ENCODE results near the gene LLGL2. TPM values are rescaled to one million over a fixed set of nuclear protein-coding genes. Genes with fewer than 3 reads are reported as not detected.

The LLGL2 gene
- total RNA-seq, 4 donors from 2014 or later, result 35.6 to 73.5 (median 53.8) TPM

- peak overlapping the region in 1 of 3 donors; percentile 36 for H3K27ac ChIP-seq
- intact Hi-C loops (cut with DNase I), result no loop called here
- 86 to 87% methylated on average over 13 to 14 of the region's 14 CpGs for WGBS, 2 donors
- H3K27me3 ChIP-seq, result no peaks in the 10 kb centered on the region
- TF ChIP-seq CTCF (IDR thresholded peaks at IDR 0.05), result no peak
- TF ChIP-seq POLR2A (IDR thresholded peaks at IDR 0.05), result no peak
- DNase-seq, result no peak
- H3K4me1 ChIP-seq, result peaks cover 27 to 31% of the 10 kb centered on the region in 2 donors
- no peaks in the 10 kb centered on the region for H3K9me3 ChIP-seq
- no peaks in the 10 kb centered on the region for H3K36me3 ChIP-seq
- no peak overlapping the region for H3K4me3 ChIP-seq (replicated peaks in 1 of 3)
Measured at GRCh38 chr17:75552425-75553294, 27.2 kb downstream of the LLGL2 start.

- H3K36me3 ChIP-seq, result no peaks in the 10 kb centered on the region
- no peak for DNase-seq
- H3K27me3 ChIP-seq, result no peaks in the 10 kb centered on the region
- TF ChIP-seq POLR2A (IDR thresholded peaks at IDR 0.05), result no peak
- TF ChIP-seq CTCF (IDR thresholded peaks at IDR 0.05), result no peak
- 78 to 83% methylated on average over 8 of the region's 8 CpGs for WGBS, 2 donors
- no peak overlapping the region for H3K27ac ChIP-seq
- H3K4me1 ChIP-seq, result peaks cover 32 to 38% of the 10 kb centered on the region in 2 donors
- H3K4me3 ChIP-seq (replicated peaks in 1 of 3), result no peak overlapping the region
- no peaks in the 10 kb centered on the region for H3K9me3 ChIP-seq
- intact Hi-C loops (cut with DNase I), result no loop called here
Measured at GRCh38 chr17:75553295-75554110, 28.0 kb downstream of the LLGL2 start.

GRCh38 chr17:75555679-75556153 lies 30.2 kb downstream of the LLGL2 start:
- no peak overlapping the region for H3K27ac ChIP-seq
- peaks cover 17 to 20% of the 10 kb centered on the region in 2 donors for H3K4me1 ChIP-seq
- 94% methylated on average over 19 to 21 of the region's 21 CpGs for WGBS, 2 donors
- TF ChIP-seq POLR2A (IDR thresholded peaks at IDR 0.05) (no peak), CTCF (IDR thresholded peaks at IDR 0.05) (no peak)
- H3K27me3 ChIP-seq, result no peaks in the 10 kb centered on the region
- intact Hi-C loops (cut with DNase I), result no loop called here
- no peaks in the 10 kb centered on the region for H3K36me3 ChIP-seq
- H3K9me3 ChIP-seq, result no peaks in the 10 kb centered on the region
- DNase-seq, result no peak
- H3K4me3 ChIP-seq (replicated peaks in 1 of 3), result no peak overlapping the region

GRCh38 chr17:75557075-75557851 lies 31.8 kb downstream of the LLGL2 start:
- H3K4me3 ChIP-seq (replicated peaks in 1 of 3), result no peak overlapping the region
- DNase-seq, result peak; percentile 89 to 91
- intact Hi-C loops (cut with DNase I), result no loop called here
- TF ChIP-seq CTCF (IDR thresholded peaks at IDR 0.05) (no peak), POLR2A (IDR thresholded peaks at IDR 0.05) (no peak)
- WGBS, 2 donors, result 18 to 30% methylated on average over 8 to 15 of the region's 15 CpGs
- H3K9me3 ChIP-seq, result no peaks in the 10 kb centered on the region
- H3K27me3 ChIP-seq, result no peaks in the 10 kb centered on the region
- peaks cover 17 to 20% of the 10 kb centered on the region in 2 donors for H3K4me1 ChIP-seq
- H3K36me3 ChIP-seq, result no peaks in the 10 kb centered on the region
- peak overlapping the region; percentile 59 to 81 (median 78) for H3K27ac ChIP-seq

All from thyroid gland (tissue), 4 donors.